Measurements from ENCODE around the gene MEF2D.

Gene MEF2D

DNA sequence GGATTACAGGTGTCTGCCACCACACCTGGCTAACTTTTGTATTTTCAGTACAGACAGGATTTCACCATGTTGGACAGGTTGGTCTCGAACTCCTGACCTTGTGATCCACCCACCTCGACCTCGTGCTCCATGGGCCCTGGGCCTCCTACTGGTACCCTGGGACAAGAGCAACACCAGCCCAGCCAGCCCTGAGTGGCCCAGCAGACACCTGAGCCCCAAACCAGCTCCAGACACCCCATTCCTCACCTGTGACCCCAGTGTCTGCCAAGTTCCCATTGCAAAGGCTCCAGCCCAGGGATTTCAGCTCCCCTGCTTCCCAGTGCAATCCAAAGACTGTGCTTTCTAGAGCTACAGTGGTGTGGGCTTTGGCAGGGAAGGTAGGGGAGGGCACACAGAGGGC is 14.6 kb downstream of the MEF2D start:
- no peak for DNase-seq

DNA sequence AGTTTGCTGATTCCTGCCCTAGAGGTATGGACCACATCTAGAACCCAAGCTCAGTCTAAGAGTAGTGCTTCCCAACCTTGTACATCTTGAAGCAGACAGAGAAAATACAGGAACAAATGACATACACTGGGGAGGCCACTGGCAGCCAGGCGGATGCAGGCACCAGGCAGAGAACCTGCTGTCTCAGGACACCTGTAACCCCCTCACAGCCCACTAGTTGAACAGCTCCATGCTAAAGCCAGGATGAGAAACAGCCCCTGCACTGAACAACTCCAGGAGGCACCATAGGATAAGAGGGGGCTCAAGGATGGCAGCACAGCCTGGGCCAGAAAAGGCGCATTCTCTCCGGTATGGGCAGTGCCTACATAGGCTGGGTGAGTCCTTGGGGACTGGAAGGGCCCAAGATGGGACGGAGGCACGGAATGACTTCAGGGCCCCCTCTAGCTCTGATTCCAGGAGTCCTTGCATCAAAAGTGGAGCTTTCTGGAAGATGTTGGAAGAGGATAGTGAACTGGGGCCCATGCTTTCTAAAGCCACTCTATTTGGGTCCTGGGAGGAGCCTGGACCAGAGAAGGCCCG is 16.0 kb downstream of the MEF2D start:
- no peak for DNase-seq

DNA sequence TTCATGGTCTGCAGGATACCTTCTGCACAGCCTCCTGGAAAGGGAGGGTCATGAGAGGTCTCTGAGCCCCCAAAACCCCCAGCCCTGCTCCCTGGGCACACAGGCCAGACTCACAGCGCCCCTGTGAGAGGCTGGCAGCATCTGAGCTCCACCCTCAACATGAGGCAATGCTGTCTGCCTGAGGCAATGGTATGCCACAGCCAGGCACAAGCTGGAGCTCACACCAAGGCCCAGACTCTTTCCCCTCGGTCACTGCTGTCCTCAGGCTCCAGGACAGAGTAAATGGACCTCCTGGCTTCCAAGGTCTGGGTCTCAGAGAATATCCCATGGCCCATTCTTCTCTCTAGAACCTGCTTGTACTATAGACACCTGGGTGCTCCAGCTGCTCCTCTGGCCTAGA is 17.2 kb downstream of the MEF2D start:
- DNase-seq = no peak

DNA sequence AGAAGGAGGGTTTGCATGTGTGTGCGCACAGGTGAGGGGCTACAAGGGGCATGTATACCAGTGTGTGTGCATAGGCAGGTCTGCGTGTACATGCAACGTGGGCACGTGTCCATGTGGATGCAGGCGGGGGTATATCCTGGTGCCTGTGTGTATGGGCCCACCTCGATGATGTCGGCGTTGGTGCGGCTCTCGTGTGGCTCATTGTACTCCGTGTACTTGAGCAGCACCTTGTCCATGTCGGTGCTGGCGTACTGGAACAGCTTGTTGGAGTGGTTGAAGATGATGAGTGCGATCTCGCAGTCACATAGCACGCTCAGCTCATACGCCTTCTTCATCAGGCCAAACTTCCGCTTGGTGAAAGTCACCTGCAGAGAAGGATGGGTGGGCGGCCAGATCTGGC is 18.3 kb downstream of the MEF2D start:
- DNase-seq = no peak

DNA sequence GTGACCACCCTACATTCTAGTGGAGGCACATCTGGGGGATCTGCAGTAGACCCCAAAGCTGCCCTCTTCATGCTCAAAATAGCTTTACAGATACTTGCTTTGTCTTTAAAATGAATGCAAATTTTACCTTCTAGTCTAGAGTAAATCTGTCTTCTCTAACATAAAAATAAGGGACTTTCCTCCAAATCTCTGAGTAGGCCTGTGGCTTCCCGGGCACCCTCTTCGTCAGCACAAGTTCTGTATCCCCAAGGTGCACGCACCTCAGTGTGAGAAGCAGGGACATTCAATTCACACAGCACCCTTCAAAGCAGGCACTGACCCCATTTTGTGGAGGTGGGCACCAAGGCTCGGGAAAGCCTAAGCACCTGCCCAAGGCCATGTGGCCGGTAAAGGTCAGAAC is 19.0 kb downstream of the MEF2D start:
- peak; percentile 37 for DNase-seq

DNA sequence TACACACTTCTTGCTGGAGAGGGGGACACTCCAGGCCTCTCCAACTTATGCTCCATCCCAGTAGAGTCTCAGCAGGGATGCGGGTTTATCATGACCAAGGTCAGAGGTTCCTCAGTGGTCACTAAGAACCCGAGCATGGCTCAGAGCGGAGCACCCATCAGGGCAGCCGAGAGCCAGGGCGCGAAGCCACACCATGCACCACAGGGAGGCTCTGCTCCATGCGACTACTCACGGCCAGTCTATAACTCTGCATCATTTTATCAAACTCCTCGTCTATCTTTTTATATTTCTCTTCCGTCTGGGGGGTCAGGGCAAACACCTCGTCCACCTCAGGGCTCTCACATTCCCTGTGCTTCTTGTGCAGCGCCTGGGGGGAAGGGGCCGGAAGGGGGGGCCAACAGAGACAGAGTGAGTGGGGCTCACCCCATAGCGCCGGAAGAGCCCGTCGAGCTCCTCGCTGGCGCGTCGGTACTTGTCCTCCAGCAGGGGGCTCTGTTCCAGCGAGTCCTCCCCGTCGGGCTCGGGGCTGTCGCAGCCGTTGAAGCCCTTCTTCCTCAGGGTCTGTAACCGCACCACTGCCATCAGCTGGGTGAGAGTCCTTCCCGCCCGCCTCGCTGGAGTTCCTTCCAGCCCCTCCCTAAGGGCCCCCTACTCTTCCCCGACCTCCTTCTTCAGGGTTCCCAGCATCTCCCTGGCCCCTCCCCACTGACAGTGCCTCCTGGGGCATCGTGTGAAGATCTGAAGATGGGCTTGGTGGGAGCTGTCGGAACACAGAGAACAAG is 20.0 kb downstream of the MEF2D start:
- peak; percentile 85 for DNase-seq

DNA sequence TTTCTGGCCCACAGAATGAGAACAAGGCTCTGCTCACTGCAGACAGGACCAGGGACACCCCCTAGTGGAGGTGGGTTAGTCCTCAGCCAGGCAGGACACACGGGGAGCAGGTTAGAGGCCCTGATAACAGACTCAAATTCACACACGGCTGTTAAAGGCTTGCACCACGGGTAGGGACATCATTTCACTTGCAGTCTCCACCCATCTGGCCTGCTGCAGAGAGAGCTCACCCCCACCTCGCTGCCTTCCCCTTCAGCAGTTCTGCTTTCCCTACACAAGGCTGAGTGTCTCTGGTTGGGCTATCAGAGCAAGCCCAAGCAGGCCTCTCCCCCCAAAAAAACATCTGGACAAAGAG is 20.6 kb downstream of the MEF2D start:
- no peak for DNase-seq

DNA sequence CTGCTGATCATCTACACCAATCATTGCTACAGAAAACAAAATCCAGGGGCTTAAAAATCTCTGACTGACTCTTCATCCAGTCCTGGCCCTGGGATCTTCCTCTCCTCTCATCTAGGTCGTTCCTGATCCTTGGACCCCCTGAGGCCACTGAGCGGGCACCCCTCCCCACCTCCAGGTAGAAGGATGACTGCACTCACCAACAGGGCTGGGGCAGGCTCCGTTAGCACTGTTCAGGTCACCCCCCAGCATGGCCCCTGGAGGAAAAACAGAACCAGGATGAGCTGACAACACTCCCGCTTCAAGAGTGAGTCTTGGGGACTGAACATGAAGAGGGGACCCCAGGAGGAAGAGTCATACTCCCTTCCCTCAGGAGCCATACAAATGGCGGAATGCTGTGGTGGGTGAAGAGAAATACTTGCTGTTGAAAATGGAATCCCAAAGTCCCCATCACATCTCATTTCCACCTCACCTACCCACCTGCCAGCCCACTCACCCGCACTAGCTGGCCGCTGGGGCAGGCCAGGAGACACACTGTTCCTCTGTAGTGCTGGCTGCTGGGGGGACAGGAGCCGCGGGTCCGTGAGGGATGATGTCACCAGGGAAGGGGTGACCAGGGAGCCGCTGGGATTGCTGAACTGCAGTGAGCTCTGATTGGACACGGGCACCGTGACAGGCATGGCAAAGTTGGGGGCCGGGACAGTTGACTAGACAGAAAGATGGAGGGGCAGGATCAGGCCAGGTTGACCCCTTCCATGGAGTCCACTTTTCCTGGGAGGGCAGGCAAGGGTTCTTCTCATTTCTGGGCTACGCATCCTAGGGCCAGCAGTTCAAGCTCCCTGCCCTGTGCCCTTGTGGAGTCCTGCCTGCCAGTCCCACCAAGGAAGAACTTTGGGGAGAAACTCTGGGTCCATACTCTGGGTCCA is 21.2 kb downstream of the MEF2D start:
- DNase-seq = no peak

DNA sequence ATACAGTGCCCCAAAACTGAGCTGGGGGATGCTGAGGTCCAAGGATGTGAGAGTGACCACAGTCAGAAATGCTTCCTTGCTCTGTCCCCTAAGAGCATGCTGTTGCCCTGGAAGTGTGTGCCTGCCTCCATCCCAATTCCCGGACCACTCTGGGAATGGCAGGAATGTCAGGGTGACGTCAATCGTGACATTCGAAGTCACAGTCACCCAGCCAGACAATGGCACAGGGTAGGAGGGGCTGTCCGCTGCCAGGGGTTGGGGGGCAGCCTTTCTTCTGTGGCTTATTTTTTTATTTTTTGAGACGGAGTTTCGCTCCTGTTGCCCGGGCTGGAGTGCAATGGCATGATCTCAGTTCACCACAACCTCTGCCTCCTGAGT is 22.3 kb downstream of the MEF2D start:
- DNase-seq = no peak

DNA sequence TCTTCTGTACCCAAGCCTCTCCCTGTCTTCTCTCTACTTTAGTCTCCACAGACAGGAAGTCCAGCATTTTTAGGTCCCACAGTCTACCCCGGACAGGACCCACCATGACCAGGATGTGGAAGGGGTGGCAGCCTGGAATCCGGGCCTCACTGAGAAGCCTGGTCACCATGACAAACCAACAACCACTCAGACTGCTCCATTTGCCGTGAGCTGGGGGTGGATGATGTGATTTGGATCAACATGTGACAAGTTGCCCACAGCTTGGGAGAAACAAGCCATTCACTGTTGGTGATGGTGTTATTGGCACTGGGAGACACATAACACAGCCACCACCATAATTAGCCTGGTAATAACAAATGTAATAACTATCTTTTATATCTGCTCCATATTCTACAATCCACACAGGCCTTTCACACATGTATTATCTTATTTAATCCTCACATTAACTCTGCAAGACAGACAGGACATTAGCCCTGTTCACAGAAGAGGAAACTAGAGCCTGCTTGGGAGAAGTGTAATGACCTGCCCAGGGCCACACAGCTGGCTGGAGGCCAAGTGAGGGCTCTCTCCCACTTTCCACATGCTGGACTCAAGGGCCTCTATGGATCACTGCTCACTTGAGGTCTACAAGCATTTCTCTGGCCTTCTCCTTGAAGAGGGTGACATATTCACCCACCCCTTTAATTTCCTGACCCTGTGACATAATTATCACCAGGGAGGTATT is 22.9 kb downstream of the MEF2D start:
- DNase-seq = no peak

DNA sequence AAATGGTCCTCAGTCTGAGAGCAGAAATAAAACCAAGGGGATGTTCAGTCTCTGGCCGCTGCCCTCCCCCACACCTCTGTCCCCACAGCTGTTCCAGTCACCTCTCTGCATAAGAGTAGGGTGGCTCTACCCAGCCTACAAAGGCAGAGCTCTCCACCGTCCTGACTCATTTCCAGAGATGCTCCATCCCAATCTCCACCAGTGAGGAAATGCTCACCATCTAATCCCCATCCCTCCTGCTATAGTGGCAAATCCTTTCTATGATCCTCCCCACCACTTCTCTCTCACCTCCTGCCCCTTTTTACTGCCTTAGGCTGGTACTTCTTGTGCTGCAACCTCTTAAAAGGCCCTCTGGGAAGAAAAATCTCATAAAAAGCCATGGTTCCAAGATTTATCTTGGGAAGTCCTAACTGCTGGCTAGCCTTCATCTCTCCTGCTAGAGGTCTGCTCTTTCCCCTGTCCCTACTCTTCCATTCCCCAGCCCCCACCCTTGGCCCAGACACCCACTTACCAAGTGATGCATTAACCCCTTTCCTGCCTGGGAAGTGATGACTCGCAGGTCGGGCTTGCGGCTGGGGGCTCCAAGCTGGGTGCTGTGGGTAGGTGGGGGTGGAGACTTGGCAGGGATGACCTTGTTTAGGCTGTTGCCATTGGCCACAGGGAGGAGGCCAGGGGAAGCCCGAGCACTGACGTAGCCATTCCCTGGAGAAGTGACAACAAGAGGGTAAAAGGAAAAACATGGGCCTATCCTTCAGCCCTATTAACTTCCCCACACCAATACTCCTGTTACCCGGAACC is 23.9 kb downstream of the MEF2D start:
- DNase-seq = peak; percentile 65

DNA sequence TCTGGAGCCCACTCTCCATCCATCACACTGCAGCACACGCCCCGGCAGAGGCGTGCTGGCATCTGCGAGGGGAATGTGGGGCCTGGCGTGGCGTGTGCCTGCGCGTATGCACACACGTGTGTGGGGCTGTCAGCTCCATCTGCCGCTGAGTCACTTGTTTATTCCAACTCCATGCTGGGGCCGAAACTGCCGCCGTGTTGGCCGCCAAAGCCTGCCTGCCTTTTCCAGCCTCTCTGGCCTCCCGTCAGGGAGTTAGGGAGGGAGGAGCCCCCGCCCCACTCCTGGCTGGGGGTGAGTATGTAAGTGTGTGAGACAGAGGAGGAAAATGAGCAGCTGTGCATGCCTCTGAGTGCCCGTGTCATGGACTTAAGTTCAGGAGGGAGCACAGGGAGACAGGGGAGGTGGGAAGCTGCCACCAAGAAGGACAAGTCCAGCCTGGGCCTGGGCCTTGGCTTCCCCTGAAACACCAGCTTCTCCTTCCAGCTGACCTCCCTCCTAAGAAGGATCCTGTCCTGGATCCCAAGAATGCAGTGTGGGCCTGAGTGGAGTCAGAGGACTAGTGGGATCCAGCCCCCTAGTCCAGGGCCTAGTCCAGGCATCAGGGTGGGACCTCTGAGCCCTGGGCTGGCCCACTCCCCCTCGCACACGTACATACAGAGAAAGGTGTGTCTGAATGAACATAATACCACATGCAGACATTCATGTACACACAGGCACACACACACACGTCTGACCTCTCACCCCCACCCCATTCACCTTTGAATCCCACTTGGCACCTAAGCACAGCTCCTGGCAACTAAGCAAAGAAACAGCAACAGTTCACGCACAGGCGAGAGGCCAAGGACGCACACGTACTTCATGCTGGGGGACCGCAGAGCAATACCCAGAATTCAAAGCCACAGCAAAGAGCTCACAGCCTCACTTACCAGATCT is 24.7 kb downstream of the MEF2D start:
- DNase-seq = no peak

DNA sequence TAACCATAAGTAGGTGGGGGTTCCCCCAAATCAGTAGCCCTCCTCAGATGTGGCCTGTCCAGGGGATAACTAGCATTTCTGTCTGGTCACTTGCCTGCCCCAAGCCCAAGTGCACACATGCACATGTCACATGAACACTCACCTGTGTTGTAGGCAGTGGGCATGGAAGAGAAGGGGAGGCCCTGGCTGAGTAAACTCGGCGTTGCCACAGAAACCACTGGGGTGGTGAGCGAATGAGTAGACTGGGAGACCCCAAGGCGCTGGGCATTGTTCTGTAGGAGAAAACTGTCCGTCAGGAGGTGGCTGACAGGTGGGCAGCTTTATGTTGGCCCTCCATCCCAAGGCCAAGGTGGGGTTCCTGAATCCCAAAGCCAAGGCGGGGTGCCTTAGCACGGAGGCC is 25.6 kb downstream of the MEF2D start:
- DNase-seq = no peak

DNA sequence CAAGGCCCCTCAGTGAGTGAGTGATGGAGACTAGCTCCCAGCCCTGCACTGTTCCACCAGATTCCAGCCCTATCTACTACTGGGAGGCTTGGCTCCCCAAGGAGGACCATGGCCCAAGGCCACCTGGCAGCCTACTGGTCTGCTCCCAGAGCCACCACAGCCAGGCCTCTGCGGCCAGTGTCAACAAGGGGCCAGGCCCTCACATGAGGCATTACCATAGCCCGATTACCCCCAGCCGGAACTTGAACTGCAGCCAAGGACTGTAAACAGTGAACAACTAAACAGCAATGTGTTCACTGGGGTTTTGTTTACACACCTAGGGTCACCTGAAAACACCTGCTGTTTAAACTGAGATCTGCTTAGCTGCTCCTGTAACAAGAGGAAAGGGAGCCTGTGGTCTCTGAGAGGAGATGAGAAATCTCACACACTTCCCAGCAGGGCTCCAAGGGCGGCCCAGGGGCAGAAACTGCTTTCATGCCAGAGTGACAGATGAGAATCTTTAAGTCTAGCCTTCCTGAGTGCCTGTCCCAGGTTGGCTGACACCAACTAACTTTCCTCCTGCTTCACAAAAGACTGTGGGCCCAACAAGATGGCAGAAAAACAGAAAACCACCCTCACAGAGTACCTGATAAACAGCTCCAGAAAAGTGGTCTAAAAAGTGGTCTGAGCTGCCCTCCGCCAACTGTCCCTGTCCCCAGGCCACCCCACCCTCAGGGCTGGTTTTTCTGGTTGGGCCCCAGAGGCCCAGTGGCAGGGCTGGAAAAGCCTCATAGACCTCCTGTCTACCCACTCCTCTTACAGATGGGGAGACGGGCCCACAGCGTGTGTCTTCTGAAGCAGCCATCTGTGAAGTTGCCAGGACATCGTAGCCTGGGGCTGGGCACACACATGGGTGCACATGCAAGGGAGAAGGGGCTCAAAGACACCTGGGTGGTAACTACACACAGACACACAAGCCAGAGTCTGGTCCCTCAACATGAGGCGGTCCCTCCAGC is 28.8 kb downstream of the MEF2D start:
- no peak for DNase-seq

DNA sequence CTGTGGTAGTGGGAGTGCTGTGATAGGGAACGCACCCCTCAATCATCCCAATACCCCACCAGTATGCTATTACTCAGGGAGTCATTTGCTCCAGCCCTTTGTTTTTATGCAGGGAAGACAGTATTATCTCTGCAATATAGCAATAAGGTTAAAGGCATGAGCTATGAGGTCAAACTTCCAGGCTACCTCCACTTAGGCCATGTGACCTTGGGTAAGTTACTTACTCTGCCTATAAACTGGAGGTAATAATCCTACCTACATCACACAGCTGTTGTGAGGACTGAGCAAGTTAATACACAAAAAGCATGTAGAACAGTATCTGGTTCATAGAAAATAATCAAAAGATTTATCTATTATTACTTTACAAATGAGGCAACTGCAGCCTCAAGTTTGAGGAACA is 30.1 kb downstream of the MEF2D start:
- DNase-seq = no peak

DNA sequence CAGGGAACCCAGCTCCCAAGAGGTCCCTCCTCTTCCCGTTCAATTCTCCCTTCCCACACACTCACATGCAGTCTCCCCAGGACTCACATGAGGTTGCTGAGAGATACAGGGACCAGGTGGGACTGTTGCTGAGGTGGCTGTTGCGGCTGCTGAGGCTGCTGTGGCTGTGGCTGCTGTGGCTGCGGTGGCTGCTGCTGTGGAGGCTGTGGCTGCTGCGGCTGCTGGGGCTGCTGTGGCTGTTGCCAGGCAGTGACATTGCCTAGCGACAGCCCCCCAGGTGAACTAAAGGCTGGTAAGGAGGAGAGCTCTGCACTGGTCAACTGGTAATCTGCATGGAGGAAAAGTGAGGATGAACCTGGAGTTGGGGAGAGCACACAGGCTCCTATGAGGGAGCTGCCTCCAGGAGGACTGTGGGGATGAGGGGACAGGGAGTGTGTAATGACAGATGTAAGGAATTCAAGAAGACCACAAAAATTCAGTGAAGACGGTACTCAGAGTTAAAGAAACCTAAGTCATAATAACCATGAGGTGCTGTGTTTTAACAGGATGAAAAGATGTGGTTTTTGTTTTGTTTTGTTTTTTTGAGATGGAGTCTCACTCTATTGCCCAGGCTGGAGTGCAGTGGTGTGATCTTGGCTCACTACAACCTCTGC is 31.8 kb downstream of the MEF2D start:
- no peak for DNase-seq

DNA sequence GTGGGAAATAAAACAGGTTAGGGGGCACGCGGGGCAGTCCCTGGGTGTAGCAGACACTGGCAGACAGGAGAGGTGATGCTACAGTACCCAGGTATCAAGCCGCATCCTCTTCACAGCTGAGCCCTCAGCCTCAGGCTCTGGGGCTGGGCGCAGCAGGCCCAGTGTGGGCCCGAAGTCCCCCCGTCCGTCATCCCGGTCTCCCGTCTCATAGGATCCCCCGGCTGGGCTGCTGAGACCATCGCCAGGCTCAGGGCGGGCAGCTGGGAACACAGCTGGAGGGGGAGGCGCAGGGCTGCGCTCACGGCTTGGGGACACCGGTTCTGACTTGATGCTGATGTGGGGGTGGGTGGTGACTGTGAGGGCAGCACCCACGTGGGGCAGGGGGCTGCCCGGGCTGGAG is 32.7 kb downstream of the MEF2D start:
- no peak for DNase-seq

DNA sequence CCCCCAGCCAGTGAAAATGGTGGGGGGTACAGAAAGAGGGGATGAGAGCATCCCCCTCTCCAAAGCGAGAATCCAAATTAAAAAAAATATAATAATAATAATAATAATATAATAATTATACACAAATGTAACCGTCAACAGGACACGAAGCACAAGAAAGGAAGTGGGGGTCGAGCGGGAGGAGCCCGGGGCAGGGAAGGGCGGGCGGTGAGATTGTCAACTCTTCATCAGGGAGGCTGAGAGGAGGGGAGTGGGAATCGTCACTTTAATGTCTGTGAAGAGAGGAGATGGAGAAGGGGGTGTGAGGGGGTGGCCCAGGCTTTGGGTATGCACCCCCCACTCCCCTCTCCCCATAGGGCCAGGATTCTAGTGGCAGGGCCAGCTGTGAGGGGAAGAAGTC is 33.2 kb downstream of the MEF2D start:
- DNase-seq = no peak

DNA sequence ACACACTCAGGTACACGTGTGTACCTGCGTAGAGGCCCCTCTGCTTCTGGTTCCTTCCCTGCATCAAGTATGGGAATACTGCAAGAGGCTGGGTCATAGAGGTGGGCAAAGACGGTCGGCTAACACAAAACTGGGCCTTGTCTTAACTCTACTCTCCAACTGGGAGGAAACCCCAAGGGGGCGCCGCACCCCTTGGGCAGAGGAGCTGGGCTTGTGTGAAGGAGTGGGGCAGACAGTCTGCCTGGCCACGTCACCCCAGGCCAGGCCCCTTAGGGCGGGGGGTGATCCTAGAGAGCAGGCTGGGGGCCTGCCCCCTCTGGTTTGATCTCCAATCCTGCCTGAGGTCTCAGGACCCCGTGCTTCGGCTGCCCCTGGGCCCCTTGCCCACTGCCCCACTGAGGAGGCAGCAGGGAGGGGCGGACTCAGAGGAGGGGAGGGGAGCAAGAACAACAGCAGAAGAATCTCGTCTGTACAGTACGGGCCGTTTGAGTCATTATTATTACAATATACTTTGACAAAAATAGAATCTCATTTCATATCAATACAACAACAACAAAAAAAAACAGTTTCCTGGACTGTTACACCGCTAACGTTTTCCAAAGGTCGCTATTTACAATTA is 34.7 kb downstream of the MEF2D start:
- no peak for DNase-seq
